WTC11 (cell line): ENCODE data around the gene OR10H3. TPM values are rescaled to one million over a fixed set of nuclear protein-coding genes. Genes with fewer than 3 reads are reported as not detected.

Experiments used
- ATAC-seq: fragments of 200-7000 bp; cut with Tn5 transposase; 2 replicates; pipeline ENCODE4 v1.10.0; 2021; ENCODE audit warnings: mild to moderate bottlenecking, moderate library complexity
- CTCF ChIA-PET: fragments of 300-600 bp; sonication (Branson Sonifier 250); formaldehyde crosslinking; loops from one replicate; lab custom pipeline; 2021; ENCODE audit warnings: antibody characterized with exemption; lab: Charles Lee
- POLR2A ChIA-PET: fragments of 350-600 bp; sonication (Branson Sonifier 250); formaldehyde crosslinking; loops from one replicate; lab custom pipeline; 2021; ENCODE audit warnings: antibody characterized with exemption; lab: Charles Lee
- DNase-seq: peaks from one replicate; pipeline ENCODE4 v3.0.0; 2021; ENCODE audit warnings: low spot score
- H3K27ac Mint-ChIP-seq: 2 replicates; pipeline ENCODE4 v1.8.0; 2021; ENCODE audit warnings: mixed read lengths
- H3K27me3 Mint-ChIP-seq: 2 replicates; pipeline ENCODE4 v1.8.0; 2021; ENCODE audit warnings: low read depth, mild to moderate bottlenecking, moderate library complexity, mixed read lengths
- H3K36me3 Mint-ChIP-seq: 2 replicates; pipeline ENCODE4 v1.8.0; 2021; ENCODE audit warnings: mixed read lengths
- H3K4me1 Mint-ChIP-seq: 2 replicates; pipeline ENCODE4 v1.8.0; 2022; ENCODE audit warnings: mixed read lengths
- H3K4me3 Mint-ChIP-seq: 2 replicates; pipeline ENCODE4 v1.8.0; 2021; ENCODE audit warnings: mild to moderate bottlenecking, moderate library complexity, mixed read lengths
- H3K9me3 Mint-ChIP-seq: 2 replicates; pipeline ENCODE4 v1.8.0; 2021; ENCODE audit warnings: mixed read lengths
- GABPB1 ChIP-seq: sonication (generic); formaldehyde crosslinking; IDR thresholded peaks from 2 replicates; pipeline ENCODE4 v1.8.1; 2023; ENCODE audit warnings: mild to moderate bottlenecking, missing genetic modification reagents
- GTF2I ChIP-seq: fragments of 250-450 bp; sonication (Bioruptor Pico); conservative IDR thresholded peaks from 2 replicates; pipeline ENCODE4 v1.4.0; 2021; ENCODE audit warnings: mild to moderate bottlenecking
- KAT7 ChIP-seq: sonication (generic); formaldehyde crosslinking; IDR thresholded peaks from 2 replicates; pipeline ENCODE4 v1.8.1; 2023; ENCODE audit warnings: missing genetic modification reagents, mild to moderate bottlenecking, borderline replicate concordance
- NR1H2 ChIP-seq: sonication (generic); formaldehyde crosslinking; IDR thresholded peaks from 2 replicates; pipeline ENCODE4 v1.9.0; 2021; ENCODE audit warnings: mild to moderate bottlenecking, moderate library complexity, missing genetic modification reagents
- PRRX2 ChIP-seq: fragments of 250-450 bp; sonication (Bioruptor Pico); IDR thresholded peaks from 2 replicates; pipeline ENCODE4 v1.8.0; 2021; ENCODE audit warnings: mild to moderate bottlenecking
- RORB ChIP-seq: fragments of 250-450 bp; sonication (Bioruptor Pico); IDR thresholded peaks from 2 replicates; pipeline ENCODE4 v1.9.0; 2021; ENCODE audit warnings: mild to moderate bottlenecking
- SOX15 ChIP-seq: fragments of 250-450 bp; sonication (Bioruptor Pico); IDR thresholded peaks from 2 replicates; pipeline ENCODE4 v1.9.0; 2021; ENCODE audit warnings: mild to moderate bottlenecking
- TCF7 ChIP-seq: sonication (generic); formaldehyde crosslinking; IDR thresholded peaks from 2 replicates; pipeline ENCODE4 v1.8.0; 2022; ENCODE audit warnings: mild to moderate bottlenecking, low read depth, missing genetic modification reagents, moderate library complexity
- TEAD4 ChIP-seq: sonication (generic); formaldehyde crosslinking; IDR thresholded peaks from 2 replicates; pipeline ENCODE4 v1.8.0; 2022; ENCODE audit warnings: mild to moderate bottlenecking, missing genetic modification reagents
- ZBTB21 ChIP-seq: sonication (generic); formaldehyde crosslinking; IDR thresholded peaks from 2 replicates; pipeline ENCODE4 v1.8.1; 2023; ENCODE audit warnings: mild to moderate bottlenecking, missing genetic modification reagents, borderline replicate concordance
- ZNF423 ChIP-seq: fragments of 250-450 bp; sonication (Bioruptor Pico); IDR thresholded peaks from 2 replicates; pipeline ENCODE4 v2.1.2; 2022; ENCODE audit warnings: mild to moderate bottlenecking, moderate library complexity
- total RNA-seq: library from RNA; stranded (reverse); gene quantifications from 3 replicates; pipeline ENCODE4 v1.2.3, GENCODE V29; 2021
- TF ChIP-seq, protein P1 (sequence below): fragments of 250-450 bp; sonication (Bioruptor Pico); conservative IDR thresholded peaks from 2 replicates; pipeline ENCODE4 v1.9.0; 2021; ENCODE audit warnings: mild to moderate bottlenecking
- TF ChIP-seq, protein P2 (sequence below): sonication (generic); formaldehyde crosslinking; IDR thresholded peaks from 2 replicates; pipeline ENCODE4 v1.8.1; 2022; ENCODE audit warnings: low read depth, missing genetic modification reagents, borderline replicate concordance
- TF ChIP-seq, protein P3 (sequence below): sonication (generic); formaldehyde crosslinking; IDR thresholded peaks from 2 replicates; pipeline ENCODE4 v1.8.0; 2022; ENCODE audit warnings: missing genetic modification reagents
- TF ChIP-seq, protein P4 (sequence below): fragments of 250-450 bp; sonication (Bioruptor Pico); IDR thresholded peaks from 2 replicates; pipeline ENCODE4 v2.1.2; 2022; ENCODE audit warnings: mild to moderate bottlenecking, moderate library complexity
- TF ChIP-seq, protein P5 (sequence below): sonication (generic); formaldehyde crosslinking; IDR thresholded peaks from 2 replicates; pipeline ENCODE4 v1.8.0; 2022; ENCODE audit warnings: mild to moderate bottlenecking, missing genetic modification reagents
- TF ChIP-seq, protein P6 (sequence below): sonication (generic); formaldehyde crosslinking; conservative IDR thresholded peaks from 2 replicates; pipeline ENCODE4 v1.8.1; 2022; ENCODE audit warnings: mild to moderate bottlenecking, missing genetic modification reagents

The OR10H3 gene
- total RNA-seq, 1 experiment from 2014 or later: not detected

DNA sequence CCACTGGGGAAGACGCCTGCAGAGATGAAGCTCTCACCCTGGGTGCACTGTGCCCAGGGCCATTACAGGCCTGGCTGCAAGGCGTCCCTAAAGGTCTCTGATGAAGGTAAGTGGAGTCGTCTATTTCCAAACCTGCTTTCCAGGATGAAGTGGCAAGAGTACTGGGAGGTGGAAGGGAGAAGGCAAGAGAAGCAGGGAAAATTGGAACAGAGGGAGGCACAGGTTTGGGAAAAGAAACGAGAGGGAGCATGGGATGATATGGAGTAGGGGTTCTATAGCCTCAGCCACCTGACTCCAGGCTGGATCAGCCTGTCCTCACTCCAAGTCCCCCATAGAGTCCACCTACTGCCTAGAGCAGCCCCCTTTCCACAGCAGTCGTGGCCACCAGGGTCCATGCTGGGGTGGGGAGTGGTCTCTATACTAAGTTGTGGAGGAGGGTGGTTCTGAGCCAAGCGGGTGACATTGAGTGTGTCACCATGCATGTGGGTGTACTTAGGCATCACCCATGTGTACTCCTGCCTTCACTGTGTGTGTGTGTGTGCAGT, 49.9 kb downstream of the OR10H3 start, which contains the start of gene OR10H5:
Gene OR10H5 (plus strand): TSS at position 51 of the 545 bp plus-strand sequence. CDS start 6,388 bp downstream, outside the sequence.
- H3K4me1 Mint-ChIP-seq: no peaks in the 10 kb centered on the region
- H3K36me3 Mint-ChIP-seq: peaks cover 46% of the 10 kb centered on the region
- DNase-seq (no peak), ATAC-seq (no peak)
- ChIA-PET CTCF (no interaction called here), POLR2A (no interaction called here)
- H3K27me3 Mint-ChIP-seq: peaks cover 17% of the 10 kb centered on the region
- no peak within 1 kb of the TSS for H3K27ac Mint-ChIP-seq
- peaks cover 65% of the 10 kb centered on the region for H3K9me3 Mint-ChIP-seq
- H3K4me3 Mint-ChIP-seq: no peak within 1 kb of the TSS
- no peak for TF ChIP-seq GABPB1
- TF ChIP-seq, protein P1, sequence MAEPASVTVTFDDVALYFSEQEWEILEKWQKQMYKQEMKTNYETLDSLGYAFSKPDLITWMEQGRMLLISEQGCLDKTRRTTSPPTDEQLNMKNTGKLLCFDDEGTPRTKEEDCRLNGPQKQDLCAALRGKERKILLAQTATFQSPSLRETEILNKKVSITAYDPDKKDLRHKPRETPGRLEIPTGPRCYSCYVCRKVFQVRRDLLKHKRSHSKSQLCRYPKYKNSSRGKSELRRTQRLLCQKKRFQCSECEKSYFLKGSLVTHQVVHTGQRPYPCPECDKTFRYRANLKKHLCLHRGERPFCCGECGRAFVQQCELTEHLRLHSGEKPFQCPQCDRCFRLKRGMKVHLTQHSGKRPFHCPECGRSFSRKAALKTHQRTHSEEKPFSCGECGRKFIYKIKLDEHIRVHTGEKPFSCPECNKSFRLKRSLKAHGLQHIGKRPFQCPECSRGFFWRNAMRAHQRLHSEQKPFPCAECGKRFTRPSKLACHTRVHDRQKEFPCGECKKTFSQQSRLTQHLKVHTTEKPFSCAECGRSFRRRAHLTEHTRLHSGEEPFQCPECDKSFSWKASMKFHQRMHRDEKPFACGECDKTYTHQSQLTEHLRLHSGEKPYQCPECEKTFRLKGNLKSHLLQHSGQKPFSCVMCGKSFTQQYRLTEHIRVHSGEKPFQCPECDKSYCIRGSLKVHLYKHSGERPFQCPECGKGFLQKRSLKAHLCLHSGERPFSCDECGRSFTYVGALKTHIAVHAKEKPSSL (CRISPR knock-in tag): no peak
- TF ChIP-seq KAT7 (CRISPR knock-in tag): no peak
- TF ChIP-seq NR1H2 (CRISPR knock-in tag): no peak
- TF ChIP-seq, protein P2, sequence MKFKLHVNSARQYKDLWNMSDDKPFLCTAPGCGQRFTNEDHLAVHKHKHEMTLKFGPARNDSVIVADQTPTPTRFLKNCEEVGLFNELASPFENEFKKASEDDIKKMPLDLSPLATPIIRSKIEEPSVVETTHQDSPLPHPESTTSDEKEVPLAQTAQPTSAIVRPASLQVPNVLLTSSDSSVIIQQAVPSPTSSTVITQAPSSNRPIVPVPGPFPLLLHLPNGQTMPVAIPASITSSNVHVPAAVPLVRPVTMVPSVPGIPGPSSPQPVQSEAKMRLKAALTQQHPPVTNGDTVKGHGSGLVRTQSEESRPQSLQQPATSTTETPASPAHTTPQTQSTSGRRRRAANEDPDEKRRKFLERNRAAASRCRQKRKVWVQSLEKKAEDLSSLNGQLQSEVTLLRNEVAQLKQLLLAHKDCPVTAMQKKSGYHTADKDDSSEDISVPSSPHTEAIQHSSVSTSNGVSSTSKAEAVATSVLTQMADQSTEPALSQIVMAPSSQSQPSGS (CRISPR knock-in tag): no peak
- no peak for TF ChIP-seq TCF7 (CRISPR knock-in tag)
- no peak for TF ChIP-seq GTF2I
- no peak for TF ChIP-seq SOX15 (CRISPR knock-in tag)
- TF ChIP-seq RORB (CRISPR knock-in tag): no peak

DNA sequence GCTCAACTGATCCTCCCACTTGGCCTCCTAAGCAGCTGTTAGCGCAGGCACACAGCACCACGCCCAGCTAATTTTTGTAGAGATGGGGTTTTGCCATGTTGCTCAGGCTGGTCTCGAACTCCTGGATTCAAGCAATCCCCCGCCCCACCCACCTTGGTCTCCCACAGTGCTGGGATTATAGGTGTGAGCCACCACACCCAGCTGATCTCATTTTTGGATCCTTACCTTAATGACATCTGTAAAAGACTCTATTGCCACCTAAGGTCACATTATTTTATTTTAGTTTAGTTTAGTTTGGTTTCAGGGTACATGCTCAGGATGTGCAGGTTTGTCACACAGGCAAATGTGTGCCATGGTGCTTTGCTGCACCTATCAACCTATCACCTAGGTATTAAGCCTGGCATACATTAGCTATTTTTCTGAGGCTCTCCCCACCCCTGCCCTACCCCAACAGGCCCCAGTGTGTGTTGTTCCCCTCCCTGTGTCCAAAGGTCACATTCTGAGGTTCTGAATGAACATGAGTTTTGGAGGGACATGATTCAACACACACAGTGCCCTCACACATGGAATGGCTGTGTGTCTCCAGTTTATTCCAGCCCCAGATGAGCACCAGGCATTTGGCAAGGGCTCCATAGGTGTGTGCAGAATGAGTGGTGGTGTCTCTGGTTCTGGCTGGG, 50.9 kb downstream of the OR10H3 start:
- TF ChIP-seq, protein P3, sequence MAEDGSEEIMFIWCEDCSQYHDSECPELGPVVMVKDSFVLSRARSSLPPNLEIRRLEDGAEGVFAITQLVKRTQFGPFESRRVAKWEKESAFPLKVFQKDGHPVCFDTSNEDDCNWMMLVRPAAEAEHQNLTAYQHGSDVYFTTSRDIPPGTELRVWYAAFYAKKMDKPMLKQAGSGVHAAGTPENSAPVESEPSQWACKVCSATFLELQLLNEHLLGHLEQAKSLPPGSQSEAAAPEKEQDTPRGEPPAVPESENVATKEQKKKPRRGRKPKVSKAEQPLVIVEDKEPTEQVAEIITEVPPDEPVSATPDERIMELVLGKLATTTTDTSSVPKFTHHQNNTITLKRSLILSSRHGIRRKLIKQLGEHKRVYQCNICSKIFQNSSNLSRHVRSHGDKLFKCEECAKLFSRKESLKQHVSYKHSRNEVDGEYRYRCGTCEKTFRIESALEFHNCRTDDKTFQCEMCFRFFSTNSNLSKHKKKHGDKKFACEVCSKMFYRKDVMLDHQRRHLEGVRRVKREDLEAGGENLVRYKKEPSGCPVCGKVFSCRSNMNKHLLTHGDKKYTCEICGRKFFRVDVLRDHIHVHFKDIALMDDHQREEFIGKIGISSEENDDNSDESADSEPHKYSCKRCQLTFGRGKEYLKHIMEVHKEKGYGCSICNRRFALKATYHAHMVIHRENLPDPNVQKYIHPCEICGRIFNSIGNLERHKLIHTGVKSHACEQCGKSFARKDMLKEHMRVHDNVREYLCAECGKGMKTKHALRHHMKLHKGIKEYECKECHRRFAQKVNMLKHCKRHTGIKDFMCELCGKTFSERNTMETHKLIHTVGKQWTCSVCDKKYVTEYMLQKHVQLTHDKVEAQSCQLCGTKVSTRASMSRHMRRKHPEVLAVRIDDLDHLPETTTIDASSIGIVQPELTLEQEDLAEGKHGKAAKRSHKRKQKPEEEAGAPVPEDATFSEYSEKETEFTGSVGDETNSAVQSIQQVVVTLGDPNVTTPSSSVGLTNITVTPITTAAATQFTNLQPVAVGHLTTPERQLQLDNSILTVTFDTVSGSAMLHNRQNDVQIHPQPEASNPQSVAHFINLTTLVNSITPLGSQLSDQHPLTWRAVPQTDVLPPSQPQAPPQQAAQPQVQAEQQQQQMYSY (CRISPR knock-in tag): no peak
- TF ChIP-seq PRRX2 (CRISPR knock-in tag): no peak
- TF ChIP-seq, protein P4, sequence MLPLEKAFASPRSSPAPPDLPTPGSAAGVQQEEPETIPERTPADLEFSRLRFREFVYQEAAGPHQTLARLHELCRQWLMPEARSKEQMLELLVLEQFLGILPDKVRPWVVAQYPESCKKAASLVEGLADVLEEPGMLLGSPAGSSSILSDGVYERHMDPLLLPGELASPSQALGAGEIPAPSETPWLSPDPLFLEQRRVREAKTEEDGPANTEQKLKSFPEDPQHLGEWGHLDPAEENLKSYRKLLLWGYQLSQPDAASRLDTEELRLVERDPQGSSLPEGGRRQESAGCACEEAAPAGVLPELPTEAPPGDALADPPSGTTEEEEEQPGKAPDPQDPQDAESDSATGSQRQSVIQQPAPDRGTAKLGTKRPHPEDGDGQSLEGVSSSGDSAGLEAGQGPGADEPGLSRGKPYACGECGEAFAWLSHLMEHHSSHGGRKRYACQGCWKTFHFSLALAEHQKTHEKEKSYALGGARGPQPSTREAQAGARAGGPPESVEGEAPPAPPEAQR (CRISPR knock-in tag): no peak
- DNase-seq: no peak
- peaks cover 17% of the 10 kb centered on the region for H3K27me3 Mint-ChIP-seq
- ChIA-PET CTCF (interaction anchor here (0.6 kb wide), 1 partner anchor 221 kb away, joined by 3 read pairs; no protein-coding TSS in a partner anchor), POLR2A (no interaction called here)
- no peak for ATAC-seq
- H3K9me3 Mint-ChIP-seq: peaks cover 61% of the 10 kb centered on the region
- no peak overlapping the region for H3K27ac Mint-ChIP-seq
- peaks cover 43% of the 10 kb centered on the region for H3K36me3 Mint-ChIP-seq
- no peak overlapping the region for H3K4me3 Mint-ChIP-seq
- H3K4me1 Mint-ChIP-seq: no peaks in the 10 kb centered on the region

DNA sequence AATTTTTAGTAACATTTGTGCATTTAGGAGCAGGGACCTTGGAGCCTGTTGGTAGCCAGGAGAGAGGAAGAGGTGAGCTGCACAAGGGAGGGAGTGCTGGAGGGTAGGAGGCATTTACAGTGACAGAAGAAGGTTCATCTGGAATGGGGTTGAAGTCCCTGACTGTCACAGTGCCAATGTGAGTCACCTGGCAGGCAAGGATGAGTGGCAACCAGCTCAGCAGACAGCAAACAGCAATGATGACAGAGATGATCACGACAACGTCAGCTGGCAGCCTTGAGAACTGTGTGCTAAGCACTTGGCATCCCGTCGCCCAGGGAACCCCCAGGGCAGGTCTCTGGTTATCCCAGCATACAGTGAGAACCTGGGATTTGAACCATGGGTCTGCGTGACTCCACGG, 52.3 kb downstream of the OR10H3 start:
- no peaks in the 10 kb centered on the region for H3K4me1 Mint-ChIP-seq
- CTCF ChIA-PET: no interaction called here
- H3K27me3 Mint-ChIP-seq: peaks cover 21% of the 10 kb centered on the region
- peaks cover 49% of the 10 kb centered on the region for H3K36me3 Mint-ChIP-seq
- POLR2A ChIA-PET: no interaction called here
- peaks cover 67% of the 10 kb centered on the region for H3K9me3 Mint-ChIP-seq
- DNase-seq (no peak), ATAC-seq (no peak)
- no peak overlapping the region for H3K4me3 Mint-ChIP-seq
- no peak overlapping the region for H3K27ac Mint-ChIP-seq
- TF ChIP-seq, protein P5, sequence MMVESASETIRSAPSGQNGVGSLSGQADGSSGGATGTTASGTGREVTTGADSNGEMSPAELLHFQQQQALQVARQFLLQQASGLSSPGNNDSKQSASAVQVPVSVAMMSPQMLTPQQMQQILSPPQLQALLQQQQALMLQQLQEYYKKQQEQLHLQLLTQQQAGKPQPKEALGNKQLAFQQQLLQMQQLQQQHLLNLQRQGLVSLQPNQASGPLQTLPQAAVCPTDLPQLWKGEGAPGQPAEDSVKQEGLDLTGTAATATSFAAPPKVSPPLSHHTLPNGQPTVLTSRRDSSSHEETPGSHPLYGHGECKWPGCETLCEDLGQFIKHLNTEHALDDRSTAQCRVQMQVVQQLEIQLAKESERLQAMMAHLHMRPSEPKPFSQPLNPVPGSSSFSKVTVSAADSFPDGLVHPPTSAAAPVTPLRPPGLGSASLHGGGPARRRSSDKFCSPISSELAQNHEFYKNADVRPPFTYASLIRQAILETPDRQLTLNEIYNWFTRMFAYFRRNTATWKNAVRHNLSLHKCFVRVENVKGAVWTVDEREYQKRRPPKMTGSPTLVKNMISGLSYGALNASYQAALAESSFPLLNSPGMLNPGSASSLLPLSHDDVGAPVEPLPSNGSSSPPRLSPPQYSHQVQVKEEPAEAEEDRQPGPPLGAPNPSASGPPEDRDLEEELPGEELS (CRISPR knock-in tag): no peak
- TF ChIP-seq, protein P6, sequence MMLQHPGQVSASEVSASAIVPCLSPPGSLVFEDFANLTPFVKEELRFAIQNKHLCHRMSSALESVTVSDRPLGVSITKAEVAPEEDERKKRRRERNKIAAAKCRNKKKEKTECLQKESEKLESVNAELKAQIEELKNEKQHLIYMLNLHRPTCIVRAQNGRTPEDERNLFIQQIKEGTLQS (CRISPR knock-in tag): no peak
- TF ChIP-seq ZNF423 (CRISPR knock-in tag): no peak
- TF ChIP-seq TEAD4: no peak
- TF ChIP-seq, protein P2 (CRISPR knock-in tag): no peak
- no peak for TF ChIP-seq ZBTB21
